Measurements from ENCODE around the gene INPP4B. TPM values are rescaled to one million over a fixed set of nuclear protein-coding genes. Genes with fewer than 3 reads are reported as not detected.

INPP4B gene
- total RNA-seq, 1 donor from 2014 or later: 39.4 TPM

DNA sequence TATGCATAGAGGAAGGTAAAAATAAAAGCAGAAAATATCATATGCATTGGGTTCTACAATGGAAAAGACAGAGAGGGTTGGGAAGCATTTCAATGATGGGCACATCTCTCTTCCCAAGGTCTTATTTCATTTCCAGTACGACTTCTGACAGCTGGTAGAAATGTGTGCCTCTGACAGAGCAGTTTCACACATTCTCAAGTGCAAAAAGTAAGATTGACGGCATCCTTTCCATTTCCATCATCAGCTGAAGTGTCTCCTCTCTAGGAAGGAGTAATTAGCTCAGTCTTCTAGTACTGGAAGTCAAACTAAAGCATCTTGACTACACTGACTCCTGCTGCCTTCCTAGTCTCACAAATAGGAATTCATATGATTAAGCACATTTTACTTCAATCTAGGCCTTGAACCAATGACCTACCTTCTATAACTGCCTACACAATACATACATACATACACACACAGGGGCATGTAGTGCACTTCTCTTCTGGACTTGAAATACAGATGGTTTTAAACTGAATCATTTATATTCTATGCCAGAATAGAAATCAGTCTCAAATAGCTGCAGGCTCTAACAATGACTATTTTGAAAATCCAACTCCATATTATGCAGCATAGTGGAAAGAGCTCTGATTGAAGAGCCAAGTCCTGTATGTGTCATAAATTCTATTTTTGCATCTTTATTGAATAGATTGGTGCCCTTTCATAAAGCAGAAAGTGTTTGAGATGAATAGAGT, 473.4 kb downstream of the INPP4B start:
- peak; percentile 29 for DNase-seq

DNA sequence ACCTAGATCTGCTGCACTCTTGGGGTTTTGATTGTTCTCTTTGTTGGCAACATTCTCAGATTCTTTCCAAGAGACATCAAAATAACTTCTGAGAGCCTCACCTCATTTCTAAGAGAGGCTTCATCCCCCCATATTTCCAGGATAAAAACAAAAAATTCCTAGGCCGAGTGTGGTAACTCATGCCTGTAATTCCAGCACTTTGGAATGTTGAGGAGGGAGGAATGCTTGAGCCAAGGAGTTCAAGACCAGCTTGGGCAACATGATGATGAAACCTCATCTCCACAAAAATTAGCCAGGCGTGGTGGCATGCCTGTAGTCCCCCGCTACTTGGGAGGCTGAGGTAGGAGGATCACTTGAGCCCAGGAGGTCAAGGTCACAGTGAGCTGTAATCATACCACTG, 477.0 kb downstream of the INPP4B start:
- DNase-seq: no peak

DNA sequence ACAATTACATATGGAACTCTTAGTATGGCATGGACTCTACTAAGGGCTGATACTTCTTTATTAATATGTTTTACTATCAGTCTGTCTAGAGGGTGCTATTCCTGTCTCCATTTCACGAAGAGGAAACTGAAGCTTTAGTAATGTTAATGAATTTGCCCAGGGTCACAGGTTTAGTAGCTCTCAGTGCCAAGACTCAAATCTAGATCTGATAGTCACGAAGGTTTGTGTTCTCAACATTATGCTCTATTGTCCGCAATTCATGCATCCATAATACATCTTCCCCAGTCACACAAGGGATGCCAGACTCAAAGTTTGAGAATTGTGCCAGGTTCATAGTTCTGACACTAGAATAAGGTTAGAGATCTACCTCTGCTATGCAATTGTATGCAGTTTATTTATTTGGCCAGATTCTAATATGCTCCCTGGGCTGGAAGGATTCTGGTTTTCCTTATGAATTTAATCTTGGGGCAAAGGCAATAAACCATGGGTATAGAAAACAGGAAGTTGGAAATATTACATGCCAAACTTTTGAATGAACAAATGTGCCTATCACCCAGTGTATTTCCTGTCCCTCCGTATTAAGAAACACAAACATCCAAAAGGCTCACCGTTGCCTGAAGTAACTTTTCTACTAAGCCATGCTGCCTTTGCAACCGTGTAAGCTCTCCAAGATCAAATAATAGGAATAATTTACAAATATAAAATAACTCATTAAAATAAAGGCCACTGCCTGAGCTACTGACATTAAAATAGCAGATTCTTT, 478.5 kb downstream of the INPP4B start:
- DNase-seq: no peak

DNA sequence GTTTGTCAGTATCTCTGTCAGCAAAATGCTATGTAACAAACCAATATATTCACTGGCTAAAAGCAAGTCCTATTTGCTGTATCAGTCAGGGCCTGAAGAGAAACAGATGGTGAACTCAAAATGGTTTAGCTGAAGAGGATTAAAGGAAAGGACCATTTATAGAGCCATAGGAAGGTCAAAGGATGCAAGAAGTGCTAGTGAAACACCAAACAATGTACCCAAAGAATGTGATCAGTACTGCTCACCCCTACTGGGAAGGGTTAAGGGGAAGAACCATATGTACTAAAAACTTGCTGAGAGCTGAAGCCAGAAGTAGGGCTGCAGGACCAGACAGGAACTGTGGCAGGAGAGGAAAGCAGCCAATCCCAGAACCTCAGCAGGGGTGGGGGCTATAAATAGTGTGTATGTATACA, 479.3 kb downstream of the INPP4B start:
- no peak for DNase-seq

DNA sequence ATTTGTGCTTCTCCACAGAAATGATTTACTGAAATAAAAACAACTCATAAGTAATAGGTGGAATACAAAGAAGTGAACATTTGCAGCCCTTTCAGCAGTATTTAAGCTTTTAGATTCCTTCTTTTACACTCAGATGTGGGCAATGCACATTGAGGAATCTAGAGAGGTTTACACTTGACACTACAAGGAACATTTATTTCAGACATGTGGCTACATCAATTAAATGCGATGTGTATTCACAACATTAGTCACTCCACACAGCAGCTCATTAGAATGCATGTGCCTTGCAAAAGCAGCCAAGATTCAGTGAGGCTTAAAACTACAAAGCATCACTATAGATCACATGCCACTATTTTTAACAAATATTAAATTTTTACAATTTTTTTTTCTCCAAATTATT, 480.7 kb downstream of the INPP4B start:
- DNase-seq: no peak

DNA sequence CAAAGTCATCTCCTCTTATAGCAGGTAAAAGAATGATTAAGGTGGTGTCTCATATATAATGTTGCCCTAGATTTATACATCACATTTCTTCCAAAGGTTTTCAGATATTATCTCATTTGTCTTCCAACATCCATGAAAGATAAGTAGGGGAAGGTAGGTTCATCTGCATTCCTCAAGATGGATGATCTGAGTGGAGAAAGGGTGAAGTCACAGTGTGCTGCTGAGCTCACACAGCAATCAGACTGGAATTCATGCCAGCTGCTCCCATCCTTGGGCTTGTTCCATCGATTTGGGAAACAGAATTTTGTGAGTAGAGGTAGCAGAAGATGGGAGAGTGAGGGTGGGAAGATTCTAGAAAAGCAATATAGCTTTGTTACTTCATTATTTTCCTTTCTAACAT, 482.4 kb downstream of the INPP4B start:
- DNase-seq: no peak

DNA sequence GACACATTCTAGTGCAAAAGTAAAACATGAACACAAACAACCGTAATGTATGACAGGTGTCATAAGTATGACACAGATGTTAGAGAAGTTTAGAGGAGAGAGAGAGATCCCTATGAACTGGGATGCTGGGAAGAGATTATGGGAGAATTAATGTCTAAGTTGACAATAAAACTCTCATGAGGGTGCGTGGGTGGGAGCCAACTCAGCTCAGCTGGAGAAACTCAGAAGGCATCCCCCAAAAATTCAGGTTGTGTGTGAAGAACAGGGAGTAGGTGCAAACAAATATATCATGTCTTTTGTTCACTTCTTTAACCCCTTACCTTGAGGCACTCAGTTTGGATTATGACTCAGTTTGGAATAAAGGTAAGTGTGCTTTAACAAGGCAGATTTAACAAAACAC, 484.1 kb downstream of the INPP4B start:
- DNase-seq: no peak

DNA sequence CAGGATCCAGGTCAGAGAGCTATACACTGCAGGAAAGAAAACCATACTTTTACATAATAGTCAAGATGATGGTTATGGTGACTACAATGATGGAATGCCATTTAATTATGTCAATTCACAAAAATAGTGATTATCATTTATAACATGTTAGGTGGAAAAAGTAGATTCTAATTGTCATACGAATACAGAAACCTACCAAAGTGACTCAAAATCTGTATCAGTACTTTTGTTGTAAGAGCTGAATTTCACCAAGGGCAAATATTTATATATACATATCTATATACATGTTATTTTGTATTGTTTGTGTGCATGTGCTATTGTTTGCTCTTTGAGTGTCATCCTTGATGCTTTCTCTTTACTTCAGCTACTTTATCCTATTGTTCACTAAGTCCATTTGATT, 485.4 kb downstream of the INPP4B start:
- no peak for DNase-seq

DNA sequence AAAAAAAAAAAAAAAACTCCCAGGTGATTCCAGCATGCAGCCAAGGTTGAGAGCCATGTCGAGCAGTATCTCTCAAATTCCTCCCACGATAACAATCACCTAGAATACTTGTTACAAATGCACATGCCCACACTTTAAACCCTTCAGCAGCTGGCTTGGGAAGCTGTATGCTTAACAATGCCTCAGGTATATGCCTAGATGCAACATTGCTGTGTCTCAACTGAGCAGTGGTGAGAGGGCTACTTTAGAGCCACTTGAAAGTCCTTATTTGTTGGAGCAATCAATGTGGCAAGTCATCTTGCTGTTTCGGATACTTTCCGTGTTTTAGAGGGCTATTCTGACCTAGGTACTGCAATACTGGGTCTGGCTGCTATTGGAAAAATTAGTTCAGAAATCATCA, 487.4 kb downstream of the INPP4B start:
- no peak for DNase-seq

DNA sequence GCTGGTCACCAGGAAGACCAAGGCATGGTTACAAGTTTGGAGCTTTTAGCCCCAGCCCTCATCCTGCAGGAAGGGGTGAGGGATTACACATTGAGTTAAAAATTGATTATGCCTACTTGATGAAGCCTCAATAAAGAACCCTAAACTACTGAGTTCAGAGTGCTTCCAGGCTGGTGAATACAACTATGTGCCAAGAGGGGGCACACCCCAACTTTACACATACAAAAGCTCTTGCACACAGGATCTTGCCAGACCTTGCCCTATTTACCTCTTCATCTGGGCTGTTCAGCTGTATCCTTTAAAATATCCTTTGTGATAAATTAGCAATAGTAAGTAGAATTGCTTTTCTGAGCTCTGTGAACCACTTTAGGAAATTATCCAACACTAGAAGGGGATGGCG, 489.3 kb downstream of the INPP4B start:
- no peak for DNase-seq

DNA sequence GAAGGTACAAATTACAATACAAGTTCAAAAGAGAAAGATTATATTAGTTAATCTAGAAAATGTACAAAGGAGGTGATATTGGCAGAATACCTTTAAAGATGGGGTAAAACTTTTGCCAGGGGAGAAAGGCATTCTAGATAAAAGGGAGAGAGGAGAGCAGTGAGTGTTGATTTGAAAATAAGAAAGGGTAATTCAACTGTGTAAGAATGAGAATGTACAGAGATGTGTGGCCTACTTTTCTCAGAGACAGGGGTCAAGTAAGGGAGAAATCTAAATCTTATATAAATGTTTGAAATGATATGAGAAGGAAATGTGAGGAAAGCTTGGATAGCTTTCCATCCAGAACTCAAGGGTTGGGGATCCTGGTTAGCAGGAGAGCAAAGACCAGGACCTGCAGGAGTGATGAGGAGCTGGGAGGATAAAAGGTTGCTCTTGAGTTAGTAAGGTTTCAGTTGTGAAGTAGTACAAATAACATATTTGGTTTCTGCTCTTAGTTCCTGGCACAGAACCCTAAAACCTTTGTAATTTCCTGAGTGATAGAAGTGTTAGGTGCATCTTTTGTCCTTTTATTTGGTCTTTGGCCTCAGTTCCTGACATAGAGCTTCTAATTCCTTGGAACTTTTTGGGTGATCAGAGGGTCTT, 489.9 kb downstream of the INPP4B start:
- DNase-seq: no peak

DNA sequence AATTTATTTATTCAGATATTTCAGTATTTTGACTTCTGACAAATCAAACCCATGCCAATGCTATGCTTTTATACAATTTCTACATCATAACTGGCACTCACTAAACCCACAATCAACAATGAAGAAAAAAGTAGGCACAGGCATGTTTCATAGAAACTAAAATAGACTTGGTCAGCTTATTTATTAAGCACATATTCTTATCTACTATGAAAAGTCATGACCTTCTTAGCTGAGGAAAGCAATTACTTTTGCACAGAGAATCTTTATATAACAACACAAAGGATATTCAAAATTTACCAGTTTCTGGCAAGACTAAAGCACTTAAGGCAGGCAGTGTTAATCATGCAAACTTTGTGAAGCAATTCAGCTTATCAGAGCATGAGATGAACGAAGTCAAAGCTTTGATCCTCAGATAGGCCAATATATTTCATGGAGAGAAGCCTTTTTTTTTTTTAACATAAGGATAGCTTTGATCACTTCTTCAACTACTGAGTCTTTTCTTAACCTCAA, 490.6 kb downstream of the INPP4B start:
- DNase-seq: no peak

DNA sequence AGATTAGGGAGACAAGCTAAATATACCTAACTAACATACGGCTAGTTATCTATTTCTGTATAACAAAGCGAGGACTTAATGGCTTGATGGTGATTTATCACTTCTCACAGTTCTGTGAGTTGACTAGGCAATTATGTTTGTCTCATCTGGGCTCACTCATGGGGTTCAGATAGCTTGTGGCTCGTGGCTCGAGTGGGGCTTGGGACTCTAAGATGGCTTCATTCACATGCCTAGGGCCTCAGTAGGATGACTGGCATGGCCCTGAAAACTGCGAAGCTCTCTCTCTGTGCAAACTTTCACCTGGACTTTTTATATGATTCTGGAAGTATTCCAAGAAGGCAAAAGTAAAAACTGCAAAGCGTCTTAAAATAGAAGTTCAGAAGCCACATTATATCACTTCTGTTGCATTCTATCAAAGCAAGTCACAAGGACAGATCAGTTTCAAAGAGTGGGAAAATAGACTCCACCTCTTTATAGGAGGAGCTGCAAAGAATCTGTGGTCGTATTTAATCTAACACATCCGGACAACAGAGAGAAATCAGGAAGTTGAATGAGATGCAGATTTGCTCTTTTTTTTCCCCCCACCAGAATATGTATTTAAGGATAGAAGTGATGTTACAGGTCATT, 491.2 kb downstream of the INPP4B start:
- DNase-seq: no peak

DNA sequence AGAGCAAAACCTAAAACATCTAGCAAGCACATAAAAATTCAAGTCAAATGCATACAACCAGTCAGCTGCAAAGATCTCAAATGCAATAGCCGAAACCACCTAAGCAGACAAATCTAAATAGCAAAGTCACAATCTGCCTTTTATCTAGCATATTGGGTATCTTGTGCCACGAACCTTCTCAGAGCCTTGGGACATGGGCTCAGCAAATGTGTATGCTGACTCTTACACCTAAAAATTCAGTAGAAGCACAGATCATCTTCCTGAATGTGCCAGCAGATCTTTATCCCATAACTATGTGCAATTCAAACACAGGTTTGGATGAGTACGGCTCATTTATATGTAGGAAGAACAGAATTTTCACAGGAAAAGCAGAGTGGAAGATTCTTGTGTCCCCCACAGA, 492.1 kb downstream of the INPP4B start:
- no peak for DNase-seq

DNA sequence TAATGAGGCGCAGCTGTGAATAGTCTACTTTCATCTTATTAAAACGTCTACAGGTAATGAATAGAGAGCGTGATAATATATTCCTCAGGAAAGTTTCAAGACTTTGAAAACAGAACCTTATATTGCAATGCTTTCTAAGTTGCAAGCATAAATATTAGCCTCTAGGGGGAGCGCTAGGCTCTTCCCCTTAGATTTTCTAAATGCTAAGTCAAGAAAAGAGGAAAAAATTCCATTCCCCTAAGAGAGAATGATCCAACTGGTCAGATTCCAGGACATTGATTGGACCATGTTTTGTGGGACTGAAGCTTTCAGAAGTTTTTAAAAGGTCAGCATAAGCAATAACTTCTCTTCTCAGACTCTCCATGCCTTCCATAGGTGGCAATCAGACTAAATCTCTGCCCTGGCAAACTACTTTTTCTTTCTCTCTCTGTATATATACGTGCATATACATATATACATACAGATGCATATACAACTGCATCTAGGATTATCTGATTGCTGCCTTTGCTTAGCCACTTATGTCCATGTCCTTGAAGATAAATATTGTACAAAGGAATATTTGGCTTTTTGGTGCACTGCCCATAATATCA, 492.9 kb downstream of the INPP4B start:
- DNase-seq: peak; percentile 83

DNA sequence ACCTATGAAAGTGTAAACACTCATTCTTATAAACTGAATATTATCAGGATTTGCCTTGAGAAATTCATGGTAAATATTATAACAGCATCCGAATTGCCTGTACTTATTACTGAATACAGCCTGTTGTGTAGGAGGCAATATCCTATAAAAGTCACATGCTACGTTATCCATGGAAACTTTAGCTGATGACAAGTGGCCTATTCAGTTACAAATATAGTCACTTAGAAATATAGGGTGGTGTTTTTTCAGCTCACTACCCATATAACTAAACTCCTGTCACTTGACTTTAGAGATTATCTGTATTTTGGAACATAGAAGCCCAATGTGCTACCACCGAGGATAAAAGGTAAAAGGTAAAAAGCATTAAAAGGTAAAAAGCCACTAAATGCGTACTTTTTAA, 493.4 kb downstream of the INPP4B start:
- peak; percentile 41 for DNase-seq

DNA sequence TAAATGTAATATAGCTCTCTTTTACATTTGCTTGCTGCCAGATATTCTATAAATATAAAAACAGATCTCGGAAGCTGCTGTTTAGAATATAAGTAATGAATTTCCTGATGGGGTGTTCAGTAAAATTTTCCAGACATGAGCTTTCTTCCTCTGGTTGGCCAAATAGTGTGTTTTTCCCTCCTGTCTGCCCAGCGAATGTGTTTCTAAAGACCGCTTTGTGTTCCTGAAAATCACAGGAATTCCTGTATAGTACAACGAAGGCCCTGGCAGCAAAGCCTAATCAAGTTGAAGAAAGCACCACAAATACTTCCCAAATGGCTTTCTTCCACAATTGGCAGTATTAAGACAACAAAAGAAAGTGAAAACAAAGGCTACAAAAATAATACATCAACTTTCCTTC, 494.1 kb downstream of the INPP4B start:
- peak; percentile 57 for DNase-seq

DNA sequence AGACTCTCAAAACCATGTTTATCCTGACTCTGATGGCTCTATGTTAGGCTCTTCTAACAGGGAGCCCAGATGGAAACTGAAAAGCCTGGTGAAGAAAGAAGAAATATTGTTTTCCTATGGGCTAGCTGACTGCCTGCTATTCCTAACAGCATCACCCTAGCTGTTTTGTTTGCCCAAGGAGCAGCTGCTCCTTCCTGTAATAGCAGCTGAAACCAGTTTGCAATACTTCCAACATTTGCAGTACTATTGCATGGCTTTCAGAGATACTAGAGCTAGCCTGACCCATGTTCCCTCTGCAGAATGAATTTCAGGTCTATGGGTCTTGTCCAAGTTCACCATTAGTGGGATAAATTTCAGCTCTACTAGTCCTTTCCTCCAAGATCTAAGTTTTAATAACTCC, 495.2 kb downstream of the INPP4B start:
- peak; percentile 68 for DNase-seq

DNA sequence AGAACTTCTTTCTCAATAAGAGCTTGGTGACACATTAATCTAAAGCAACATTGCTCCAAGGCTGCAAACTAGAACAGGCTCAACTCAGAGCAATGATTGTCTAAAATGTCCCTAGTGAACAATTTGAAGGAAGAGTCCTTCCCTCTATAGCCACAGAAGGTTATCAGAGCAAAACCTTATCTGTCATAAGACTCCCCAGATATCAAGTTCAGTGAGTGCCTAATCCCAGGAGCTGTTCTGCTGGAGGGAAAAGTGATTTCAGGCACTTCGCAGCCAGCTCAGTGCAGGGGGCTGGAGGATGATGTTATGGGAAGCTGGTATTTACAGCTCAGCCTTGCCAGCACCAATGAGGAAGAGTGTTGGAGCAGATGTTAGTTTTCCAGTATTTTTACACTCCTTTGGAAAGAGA, 497.5 kb downstream of the INPP4B start:
- DNase-seq: no peak

DNA sequence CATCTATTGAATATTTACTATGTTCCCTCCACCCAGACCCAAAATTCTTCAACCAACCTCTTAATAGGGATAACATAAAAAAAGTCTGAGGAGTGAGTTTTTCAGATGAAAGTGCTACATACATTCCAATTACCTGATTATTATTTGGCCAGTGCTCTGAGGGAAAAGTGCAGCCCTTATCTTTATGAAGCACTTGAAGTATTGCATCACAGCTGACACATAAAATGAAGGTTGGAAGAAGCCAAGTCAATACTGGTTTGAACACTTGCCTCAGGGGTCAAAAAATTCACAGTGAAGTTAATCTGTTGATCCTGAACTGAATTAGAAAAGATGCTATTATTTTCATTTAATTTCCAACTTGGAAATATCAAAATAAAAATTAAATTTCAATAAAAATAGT, 498.9 kb downstream of the INPP4B start:
- no peak for DNase-seq

DNA sequence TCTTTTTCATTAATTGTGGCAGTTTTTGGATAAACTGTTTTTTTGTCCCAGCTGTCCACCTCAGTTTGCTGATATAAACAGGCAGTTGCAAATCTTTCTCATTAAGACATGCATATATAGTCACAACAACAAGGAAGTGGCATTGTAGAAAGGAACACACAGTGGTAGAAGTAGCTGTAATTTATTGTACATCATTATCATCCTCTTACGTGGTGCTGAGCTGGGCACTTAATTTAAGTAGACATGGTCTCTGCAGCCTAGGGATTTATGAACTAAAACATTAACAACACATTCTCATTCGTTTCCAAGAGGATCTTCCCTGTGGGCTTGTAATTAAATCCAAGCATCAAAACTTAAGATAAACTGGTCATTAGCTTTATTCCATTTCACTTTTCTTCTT, 500.2 kb downstream of the INPP4B start:
- DNase-seq: no peak

DNA sequence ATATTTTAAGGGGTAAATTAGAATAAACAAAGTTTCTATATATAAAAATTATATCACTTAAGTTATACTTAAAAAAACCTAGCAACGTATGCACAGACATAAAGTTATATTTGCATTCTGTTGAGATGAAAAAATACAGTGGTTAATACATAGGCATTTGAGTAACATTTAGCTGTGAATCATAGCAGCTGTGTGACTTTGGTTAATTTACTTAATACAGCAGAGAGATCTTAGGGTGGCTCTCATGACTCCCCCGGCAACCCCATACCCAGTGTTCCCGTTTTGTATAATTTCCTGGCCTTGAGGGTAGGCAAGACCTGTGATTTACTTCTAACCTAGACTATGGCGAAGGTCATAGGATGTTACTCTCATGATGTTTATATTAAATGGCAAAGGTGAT, 504.8 kb downstream of the INPP4B start:
- DNase-seq: no peak

Measured in tongue (tissue), 2 donors.